ENCODE results near the gene FLT3. TPM values are rescaled to one million over a fixed set of nuclear protein-coding genes. Genes with fewer than 3 reads are reported as not detected.

The FLT3 gene
- total and polyA plus RNA-seq, 2 of the 13 experiments (the other 11 are each of a cell fraction or from before 2014, with no cell fraction given), result not detected

DNA sequence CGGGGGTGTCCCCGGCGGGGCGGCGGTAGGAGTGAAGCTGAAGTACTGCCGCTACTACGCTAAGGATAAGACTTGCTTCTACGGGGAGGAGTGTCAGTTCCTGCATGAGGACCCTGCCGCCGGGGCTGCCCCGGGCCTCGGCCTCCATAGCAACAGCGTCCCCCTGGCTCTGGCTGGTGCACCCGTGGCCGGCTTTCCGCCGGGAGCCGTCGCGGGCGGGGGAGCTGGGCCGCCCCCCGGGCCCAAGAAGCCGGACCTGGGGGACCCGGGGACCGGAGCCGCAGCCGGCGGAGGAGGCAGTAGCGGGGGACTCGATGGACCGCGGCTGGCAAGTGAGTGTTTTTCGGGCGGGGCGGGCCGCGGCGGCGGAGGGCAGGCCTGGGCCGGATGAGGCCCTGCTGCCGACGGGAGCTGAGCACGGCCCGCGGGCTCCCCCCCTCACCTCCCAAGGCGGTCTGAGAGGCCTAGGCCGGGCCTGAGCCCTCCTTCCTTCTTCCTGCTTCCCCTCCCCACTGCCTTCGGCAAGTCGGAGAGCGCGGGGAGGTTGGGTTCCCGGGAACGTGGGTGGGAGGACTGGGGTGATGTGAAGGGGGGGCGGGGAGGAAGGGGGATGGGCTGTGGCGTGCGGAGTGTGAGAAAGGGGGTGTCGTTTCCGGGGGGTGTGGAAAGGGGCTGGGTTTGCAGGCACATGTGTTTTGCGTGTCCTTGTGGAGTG is 38.5 kb upstream of the FLT3 start (continued):
- TF ChIP-seq CBX5 (CRISPR knock-in tag; IDR thresholded peaks at IDR 0.05; ENCODE audit: borderline replicate concordance) (no peak), ZNF234 (CRISPR knock-in tag; conservative IDR thresholded peaks at IDR 0.05) (no peak), NCOA2 (CRISPR knock-in tag; IDR thresholded peaks at IDR 0.05) (no peak), ZNF432 (CRISPR knock-in tag; IDR thresholded peaks at IDR 0.05; ENCODE audit: borderline replicate concordance) (no peak), IKZF5 (CRISPR knock-in tag; IDR thresholded peaks at IDR 0.05) (no peak), TBP (CRISPR knock-in tag; IDR thresholded peaks at IDR 0.05) (no peak), ZBTB7A (CRISPR knock-in tag; IDR thresholded peaks at IDR 0.05) (no peak), THYN1 (CRISPR knock-in tag; IDR thresholded peaks at IDR 0.05; ENCODE audit: borderline replicate concordance, low read depth) (no peak), CC2D1A (CRISPR knock-in tag; IDR thresholded peaks at IDR 0.05) (no peak), ZNF383 (CRISPR knock-in tag; IDR thresholded peaks at IDR 0.05; ENCODE audit: borderline replicate concordance) (no peak), AHR (CRISPR knock-in tag; IDR thresholded peaks at IDR 0.05) (no peak), DMAP1 (CRISPR knock-in tag; IDR thresholded peaks at IDR 0.05) (no peak), SMAD9 (CRISPR knock-in tag; IDR thresholded peaks at IDR 0.05) (no peak), NR2C2 (CRISPR knock-in tag; IDR thresholded peaks at IDR 0.05; ENCODE audit: borderline replicate concordance) (peak; percentile 26; the same call in 1 of the 2 replicates), FLYWCH1 (CRISPR knock-in tag; IDR thresholded peaks at IDR 0.05) (no peak)
- TF ChIP-seq, protein P1, sequence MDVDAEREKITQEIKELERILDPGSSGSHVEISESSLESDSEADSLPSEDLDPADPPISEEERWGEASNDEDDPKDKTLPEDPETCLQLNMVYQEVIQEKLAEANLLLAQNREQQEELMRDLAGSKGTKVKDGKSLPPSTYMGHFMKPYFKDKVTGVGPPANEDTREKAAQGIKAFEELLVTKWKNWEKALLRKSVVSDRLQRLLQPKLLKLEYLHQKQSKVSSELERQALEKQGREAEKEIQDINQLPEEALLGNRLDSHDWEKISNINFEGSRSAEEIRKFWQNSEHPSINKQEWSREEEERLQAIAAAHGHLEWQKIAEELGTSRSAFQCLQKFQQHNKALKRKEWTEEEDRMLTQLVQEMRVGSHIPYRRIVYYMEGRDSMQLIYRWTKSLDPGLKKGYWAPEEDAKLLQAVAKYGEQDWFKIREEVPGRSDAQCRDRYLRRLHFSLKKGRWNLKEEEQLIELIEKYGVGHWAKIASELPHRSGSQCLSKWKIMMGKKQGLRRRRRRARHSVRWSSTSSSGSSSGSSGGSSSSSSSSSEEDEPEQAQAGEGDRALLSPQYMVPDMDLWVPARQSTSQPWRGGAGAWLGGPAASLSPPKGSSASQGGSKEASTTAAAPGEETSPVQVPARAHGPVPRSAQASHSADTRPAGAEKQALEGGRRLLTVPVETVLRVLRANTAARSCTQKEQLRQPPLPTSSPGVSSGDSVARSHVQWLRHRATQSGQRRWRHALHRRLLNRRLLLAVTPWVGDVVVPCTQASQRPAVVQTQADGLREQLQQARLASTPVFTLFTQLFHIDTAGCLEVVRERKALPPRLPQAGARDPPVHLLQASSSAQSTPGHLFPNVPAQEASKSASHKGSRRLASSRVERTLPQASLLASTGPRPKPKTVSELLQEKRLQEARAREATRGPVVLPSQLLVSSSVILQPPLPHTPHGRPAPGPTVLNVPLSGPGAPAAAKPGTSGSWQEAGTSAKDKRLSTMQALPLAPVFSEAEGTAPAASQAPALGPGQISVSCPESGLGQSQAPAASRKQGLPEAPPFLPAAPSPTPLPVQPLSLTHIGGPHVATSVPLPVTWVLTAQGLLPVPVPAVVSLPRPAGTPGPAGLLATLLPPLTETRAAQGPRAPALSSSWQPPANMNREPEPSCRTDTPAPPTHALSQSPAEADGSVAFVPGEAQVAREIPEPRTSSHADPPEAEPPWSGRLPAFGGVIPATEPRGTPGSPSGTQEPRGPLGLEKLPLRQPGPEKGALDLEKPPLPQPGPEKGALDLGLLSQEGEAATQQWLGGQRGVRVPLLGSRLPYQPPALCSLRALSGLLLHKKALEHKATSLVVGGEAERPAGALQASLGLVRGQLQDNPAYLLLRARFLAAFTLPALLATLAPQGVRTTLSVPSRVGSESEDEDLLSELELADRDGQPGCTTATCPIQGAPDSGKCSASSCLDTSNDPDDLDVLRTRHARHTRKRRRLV (CRISPR knock-in tag; IDR thresholded peaks at IDR 0.05), result no peak
- TF ChIP-seq, protein P2, sequence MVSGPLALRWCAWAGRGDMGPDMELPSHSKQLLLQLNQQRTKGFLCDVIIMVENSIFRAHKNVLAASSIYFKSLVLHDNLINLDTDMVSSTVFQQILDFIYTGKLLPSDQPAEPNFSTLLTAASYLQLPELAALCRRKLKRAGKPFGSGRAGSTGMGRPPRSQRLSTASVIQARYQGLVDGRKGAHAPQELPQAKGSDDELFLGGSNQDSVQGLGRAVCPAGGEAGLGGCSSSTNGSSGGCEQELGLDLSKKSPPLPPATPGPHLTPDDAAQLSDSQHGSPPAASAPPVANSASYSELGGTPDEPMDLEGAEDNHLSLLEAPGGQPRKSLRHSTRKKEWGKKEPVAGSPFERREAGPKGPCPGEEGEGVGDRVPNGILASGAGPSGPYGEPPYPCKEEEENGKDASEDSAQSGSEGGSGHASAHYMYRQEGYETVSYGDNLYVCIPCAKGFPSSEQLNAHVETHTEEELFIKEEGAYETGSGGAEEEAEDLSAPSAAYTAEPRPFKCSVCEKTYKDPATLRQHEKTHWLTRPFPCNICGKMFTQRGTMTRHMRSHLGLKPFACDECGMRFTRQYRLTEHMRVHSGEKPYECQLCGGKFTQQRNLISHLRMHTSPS (CRISPR knock-in tag; IDR thresholded peaks at IDR 0.05; ENCODE audit: low read depth), result no peak
- TF ChIP-seq, protein P3, sequence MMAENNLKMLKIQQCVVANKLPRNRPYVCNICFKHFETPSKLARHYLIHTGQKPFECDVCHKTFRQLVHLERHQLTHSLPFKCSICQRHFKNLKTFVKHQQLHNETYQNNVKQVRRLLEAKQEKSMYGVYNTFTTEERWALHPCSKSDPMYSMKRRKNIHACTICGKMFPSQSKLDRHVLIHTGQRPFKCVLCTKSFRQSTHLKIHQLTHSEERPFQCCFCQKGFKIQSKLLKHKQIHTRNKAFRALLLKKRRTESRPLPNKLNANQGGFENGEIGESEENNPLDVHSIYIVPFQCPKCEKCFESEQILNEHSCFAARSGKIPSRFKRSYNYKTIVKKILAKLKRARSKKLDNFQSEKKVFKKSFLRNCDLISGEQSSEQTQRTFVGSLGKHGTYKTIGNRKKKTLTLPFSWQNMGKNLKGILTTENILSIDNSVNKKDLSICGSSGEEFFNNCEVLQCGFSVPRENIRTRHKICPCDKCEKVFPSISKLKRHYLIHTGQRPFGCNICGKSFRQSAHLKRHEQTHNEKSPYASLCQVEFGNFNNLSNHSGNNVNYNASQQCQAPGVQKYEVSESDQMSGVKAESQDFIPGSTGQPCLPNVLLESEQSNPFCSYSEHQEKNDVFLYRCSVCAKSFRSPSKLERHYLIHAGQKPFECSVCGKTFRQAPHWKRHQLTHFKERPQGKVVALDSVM (CRISPR knock-in tag; IDR thresholded peaks at IDR 0.05), result no peak
